Activated naive CD8-positive, alpha-beta T cell treated with anti-CD3 and anti-CD28 coated beads, Interleukin-2, amount 10 ng/mL, durations not matched to agents 7 days and 5 days (primary cell): ENCODE results near the gene SDR42E1. TPM values are rescaled to one million over a fixed set of nuclear protein-coding genes. Genes with fewer than 3 reads are reported as not detected.
"Not testable (repeated sequence)": the region's sequence is repeated elsewhere in the genome, so short reads cannot be mapped to it uniquely, and the experiment has no call there.

Experiments
- ATAC-seq: fragments of 150-1000 bp; cut with Tn5 transposase; one replicate; pipeline ENCODE4 v1.10.0; 2021; ENCODE audit warnings: low read depth, moderate library complexity
- POLR2A ChIA-PET: fragments of 350-600 bp; sonication (Branson Sonifier 250); formaldehyde crosslinking; loops from one replicate; lab custom pipeline; 2021; ENCODE audit warnings: antibody characterized with exemption; lab: Charles Lee
- DNase-seq: peaks from one replicate; pipeline ENCODE4 v3.0.0; 2021
- H3K27ac Mint-ChIP-seq: one replicate; pipeline ENCODE4 v1.8.0; 2022; ENCODE audit warnings: mild to moderate bottlenecking, mixed read lengths
- H3K27me3 Mint-ChIP-seq: one replicate; pipeline ENCODE4 v1.8.0; 2022; ENCODE audit warnings: mild to moderate bottlenecking, moderate library complexity, mixed read lengths
- H3K36me3 Mint-ChIP-seq: one replicate; pipeline ENCODE4 v1.8.0; 2021; ENCODE audit warnings: mild to moderate bottlenecking, mixed read lengths
- H3K4me1 Mint-ChIP-seq: one replicate; pipeline ENCODE4 v1.8.0; 2021; ENCODE audit warnings: mixed read lengths
- H3K4me3 Mint-ChIP-seq: one replicate; pipeline ENCODE4 v1.8.0; 2022; ENCODE audit warnings: mild to moderate bottlenecking, moderate library complexity, mixed read lengths
- H3K9me3 Mint-ChIP-seq: one replicate; pipeline ENCODE4 v1.8.0; 2021; ENCODE audit warnings: mixed read lengths
- total RNA-seq, 2 experiments: library from RNA; stranded (reverse); gene quantifications; one replicate each; pipeline ENCODE4 v1.2.3, GENCODE V29; 2021

The SDR42E1 gene
- total RNA-seq, 2 experiments from 2014 or later: 12.5 to 13.9 TPM

DNA sequence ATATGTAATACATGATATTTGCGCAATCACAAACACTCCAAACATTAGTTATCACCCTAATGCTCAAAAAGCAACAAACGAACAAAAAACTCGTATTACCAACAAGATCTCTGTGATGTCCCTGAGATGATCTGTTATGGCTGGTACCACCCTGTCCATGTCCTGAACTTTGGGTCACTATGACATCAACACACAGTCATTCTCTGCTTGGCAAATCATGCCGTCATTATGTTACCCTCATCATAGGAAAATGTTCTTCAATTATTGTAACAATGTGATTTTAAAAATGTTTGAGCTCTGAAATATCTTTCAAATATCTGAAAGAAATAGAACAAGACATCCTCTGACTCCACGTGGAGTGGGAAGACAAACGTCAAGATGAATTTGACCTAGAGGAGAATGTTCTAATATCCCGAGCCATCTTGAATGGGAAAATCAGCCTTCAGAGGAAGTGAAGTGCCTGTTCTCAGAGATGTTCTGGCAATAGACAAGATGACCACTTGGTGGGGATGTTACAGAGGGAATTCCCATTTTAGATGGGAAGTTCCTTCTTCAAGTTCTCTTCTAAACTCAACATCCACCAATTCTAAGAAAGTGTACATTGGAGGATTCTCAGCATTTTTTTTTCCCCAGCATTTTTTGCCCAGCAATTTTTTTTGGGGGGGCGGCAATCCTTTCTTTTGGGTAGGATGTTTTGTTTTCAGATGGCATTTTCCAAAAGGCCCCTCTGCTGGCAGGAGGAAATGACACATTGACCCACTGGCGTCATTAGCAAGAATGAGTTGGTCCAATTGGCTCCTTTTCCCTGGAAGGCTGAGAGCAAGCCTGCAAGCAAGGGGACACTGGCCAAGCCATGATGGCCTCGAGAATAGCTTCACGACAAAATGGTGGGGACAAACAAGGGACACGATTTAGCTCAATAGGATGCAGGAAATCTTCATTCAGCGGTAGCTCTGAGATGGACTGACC, 20.1 kb upstream of the SDR42E1 start:
- no peaks in the 10 kb centered on the region for H3K36me3 Mint-ChIP-seq
- peaks cover 6% of the 10 kb centered on the region for H3K27me3 Mint-ChIP-seq
- no peak overlapping the region for H3K4me3 Mint-ChIP-seq
- no peak for ATAC-seq
- H3K27ac Mint-ChIP-seq: no peak overlapping the region
- DNase-seq: no peak
- H3K9me3 Mint-ChIP-seq: no peaks in the 10 kb centered on the region
- POLR2A ChIA-PET: no interaction called here
- H3K4me1 Mint-ChIP-seq: no peaks in the 10 kb centered on the region

DNA sequence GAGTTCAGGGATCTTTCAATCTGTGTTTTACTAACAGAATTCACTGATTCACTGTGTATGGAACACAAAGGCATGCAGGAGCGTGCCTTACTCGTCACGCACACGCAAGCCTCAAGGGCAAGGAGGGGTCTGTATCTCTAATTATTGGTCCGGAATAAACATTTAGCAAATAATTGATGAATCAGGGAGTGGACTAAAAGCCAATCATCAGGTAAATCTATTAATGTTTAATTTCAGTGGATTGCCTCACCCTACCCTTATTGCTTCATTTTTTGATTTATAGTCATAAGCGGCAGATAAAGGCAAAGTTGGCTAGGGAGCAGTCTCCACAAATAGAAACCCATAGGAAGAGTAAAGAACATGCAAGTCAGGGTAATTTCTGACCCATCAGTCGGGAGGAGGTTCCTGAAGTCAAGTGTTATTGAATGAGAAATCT, 16.4 kb upstream of the SDR42E1 start:
- H3K9me3 Mint-ChIP-seq: no peaks in the 10 kb centered on the region
- no peak overlapping the region for H3K27ac Mint-ChIP-seq
- H3K36me3 Mint-ChIP-seq: no peaks in the 10 kb centered on the region
- DNase-seq: no peak
- no peak overlapping the region for H3K4me3 Mint-ChIP-seq
- POLR2A ChIA-PET: no interaction called here
- H3K4me1 Mint-ChIP-seq: no peaks in the 10 kb centered on the region
- peaks cover 9% of the 10 kb centered on the region for H3K27me3 Mint-ChIP-seq
- no peak for ATAC-seq

DNA sequence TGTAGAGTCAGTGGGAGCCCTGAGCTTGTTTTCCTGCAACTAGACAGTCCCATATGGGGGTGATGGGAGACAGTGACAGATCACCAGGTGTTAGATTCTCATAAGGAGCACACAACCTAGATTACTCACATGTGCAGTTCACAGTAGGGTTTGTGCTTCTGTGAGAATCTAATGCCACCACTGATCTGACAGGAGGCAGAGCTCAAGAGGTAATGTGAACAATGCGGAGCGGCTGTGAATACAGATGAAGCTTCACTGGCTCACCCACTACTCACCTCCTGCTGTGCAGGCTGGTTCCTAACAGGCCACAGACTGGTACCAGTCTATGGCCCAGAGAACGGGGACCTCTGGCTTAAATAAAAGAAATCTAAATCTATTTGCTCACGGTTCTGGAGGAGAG, 13.6 kb upstream of the SDR42E1 start:
- no peaks in the 10 kb centered on the region for H3K36me3 Mint-ChIP-seq
- H3K4me1 Mint-ChIP-seq: no peaks in the 10 kb centered on the region
- no peaks in the 10 kb centered on the region for H3K9me3 Mint-ChIP-seq
- DNase-seq: no peak
- H3K27ac Mint-ChIP-seq: no peak overlapping the region
- POLR2A ChIA-PET: no interaction called here
- no peak for ATAC-seq
- peaks cover 6% of the 10 kb centered on the region for H3K27me3 Mint-ChIP-seq
- H3K4me3 Mint-ChIP-seq: no peak overlapping the region

DNA sequence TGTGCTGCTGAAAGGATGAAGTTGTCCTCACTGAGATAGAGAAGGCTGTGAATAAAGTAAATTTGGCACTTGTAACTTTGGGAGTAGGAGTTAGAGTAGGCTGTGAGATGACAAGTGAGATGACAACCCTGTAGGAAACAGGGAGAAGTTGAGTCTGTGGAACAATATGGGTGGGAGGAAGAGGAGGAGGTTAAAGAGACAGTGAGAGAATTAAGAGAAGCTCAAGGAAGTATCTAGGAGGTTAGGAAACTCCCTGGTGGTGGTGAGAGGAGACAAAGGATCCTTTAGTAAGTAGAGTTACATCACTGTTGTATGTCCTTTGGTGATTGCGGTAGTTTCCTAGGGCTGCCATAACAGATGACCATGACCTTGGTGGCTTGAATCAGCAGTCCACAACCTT, 13.0 kb upstream of the SDR42E1 start:
- no peak for DNase-seq
- Mint-ChIP-seq H3K27me3 (peaks cover 6% of the 10 kb centered on the region), H3K4me1 (no peaks in the 10 kb centered on the region), H3K36me3 (no peaks in the 10 kb centered on the region), H3K27ac (no peak overlapping the region), H3K9me3 (no peaks in the 10 kb centered on the region), H3K4me3 (no peak overlapping the region)
- ATAC-seq: no peak
- POLR2A ChIA-PET: no interaction called here

DNA sequence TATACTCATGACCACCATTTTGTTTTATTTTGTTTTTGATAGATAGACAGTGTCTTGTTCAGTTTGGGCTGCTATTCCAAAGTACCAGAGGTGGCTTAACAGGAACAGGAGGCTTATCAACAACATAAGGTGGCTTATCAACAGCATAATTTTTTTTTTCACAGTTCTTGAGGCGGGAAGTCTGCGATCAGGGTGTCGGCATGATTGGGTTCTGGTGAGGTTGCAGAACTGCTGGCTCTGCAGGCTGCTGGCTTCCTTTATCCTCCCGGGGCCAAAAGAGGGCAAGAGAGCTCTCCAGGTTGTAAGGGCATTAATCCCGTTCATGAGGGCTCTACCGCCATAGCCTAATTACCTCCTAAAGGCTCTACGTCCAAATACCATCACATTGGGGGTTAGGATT, 11.9 kb upstream of the SDR42E1 start:
- no peak overlapping the region for H3K27ac Mint-ChIP-seq
- ATAC-seq (no peak), DNase-seq (no peak)
- H3K27me3 Mint-ChIP-seq: peaks cover 10% of the 10 kb centered on the region
- no peaks in the 10 kb centered on the region for H3K4me1 Mint-ChIP-seq
- POLR2A ChIA-PET: no interaction called here
- H3K9me3 Mint-ChIP-seq: no peaks in the 10 kb centered on the region
- no peaks in the 10 kb centered on the region for H3K36me3 Mint-ChIP-seq
- no peak overlapping the region for H3K4me3 Mint-ChIP-seq

DNA sequence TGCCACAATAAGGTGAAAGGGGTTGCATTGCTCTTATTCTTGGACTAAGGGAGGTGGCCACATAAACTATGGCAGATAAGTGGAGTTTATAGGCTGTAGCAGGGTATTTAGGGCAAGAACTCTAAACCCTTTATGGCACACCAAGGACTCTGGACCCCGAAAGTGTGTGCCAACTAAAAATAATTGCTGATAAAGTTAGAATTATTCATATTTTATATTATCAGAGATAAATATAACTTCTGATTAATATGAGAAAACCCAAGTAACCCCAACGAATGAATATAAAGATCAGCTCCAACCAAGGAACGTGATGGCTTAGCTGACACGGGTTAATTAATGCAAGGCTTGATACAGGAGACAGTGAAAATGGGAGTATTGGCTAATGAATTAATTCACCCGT, 8.8 kb upstream of the SDR42E1 start:
- DNase-seq (no peak), ATAC-seq (no peak)
- H3K4me1 Mint-ChIP-seq: no peaks in the 10 kb centered on the region
- POLR2A ChIA-PET: no interaction called here
- H3K27ac Mint-ChIP-seq: no peak overlapping the region
- peaks cover 15% of the 10 kb centered on the region for H3K27me3 Mint-ChIP-seq
- H3K36me3 Mint-ChIP-seq: no peaks in the 10 kb centered on the region
- H3K4me3 Mint-ChIP-seq: no peak overlapping the region
- peaks cover 2% of the 10 kb centered on the region for H3K9me3 Mint-ChIP-seq

DNA sequence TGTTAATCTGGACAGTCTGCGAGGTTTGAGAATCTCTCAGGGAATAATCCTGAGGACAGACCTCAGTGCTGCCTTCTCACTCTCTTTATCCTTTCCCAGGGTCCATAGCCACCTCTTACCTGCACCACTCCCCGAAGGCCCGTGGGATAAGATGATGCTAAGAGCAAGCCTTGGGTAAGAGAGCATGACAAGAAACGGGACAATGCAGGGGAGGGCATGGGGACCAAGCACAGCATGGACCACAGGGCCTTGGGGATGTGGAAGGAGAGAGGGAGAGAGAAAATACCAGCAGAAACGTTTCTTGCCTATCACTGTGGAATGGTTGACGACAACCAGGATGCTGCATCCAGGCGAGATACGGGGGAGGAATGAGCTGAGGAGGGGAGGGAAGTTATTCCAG, 8.3 kb upstream of the SDR42E1 start:
- no peak for DNase-seq

DNA sequence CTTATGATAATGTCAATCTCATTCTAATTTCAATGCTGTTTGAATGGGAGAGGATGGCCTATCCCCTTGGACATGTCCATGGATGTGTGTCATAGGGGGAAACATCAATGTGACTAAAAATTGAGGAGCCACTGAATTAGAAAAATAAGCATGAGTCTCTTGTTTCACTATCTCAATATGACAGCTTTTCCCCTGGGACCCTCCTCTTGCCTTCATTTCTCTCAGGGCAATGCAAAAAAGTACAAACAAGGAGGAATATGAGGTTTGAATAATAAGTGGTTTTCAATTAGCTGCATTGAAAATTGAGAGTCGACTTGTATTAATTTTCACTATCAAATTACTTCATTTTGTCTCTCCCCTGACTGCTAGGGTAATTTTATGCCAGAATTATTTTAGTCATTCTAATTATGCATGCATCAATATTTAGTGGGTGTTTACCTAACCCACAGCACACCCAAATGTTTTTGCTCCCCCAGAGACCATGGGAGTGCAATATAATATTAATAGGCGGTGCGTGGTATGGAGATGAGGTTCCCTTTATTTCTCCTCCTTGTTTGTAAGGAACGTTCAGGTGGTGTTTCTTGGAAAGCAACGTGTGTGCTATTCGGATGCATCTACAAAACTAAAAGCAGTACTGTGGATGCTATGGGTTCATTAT, 6.8 kb upstream of the SDR42E1 start:
- Mint-ChIP-seq H3K27me3 (peaks cover 11% of the 10 kb centered on the region), H3K27ac (no peak overlapping the region), H3K9me3 (peaks cover 5% of the 10 kb centered on the region), H3K4me1 (peaks cover under 1% of the 10 kb centered on the region), H3K4me3 (no peak overlapping the region), H3K36me3 (no peaks in the 10 kb centered on the region)
- DNase-seq (no peak), ATAC-seq (no peak)
- POLR2A ChIA-PET: no interaction called here

More for the DNA sequence above, 8.3 kb upstream of the SDR42E1 start:
- peaks cover 16% of the 10 kb centered on the region for H3K27me3 Mint-ChIP-seq
- H3K9me3 Mint-ChIP-seq: peaks cover 5% of the 10 kb centered on the region
- no peak overlapping the region for H3K27ac Mint-ChIP-seq
- POLR2A ChIA-PET: no interaction called here
- no peaks in the 10 kb centered on the region for H3K4me1 Mint-ChIP-seq
- no peak for ATAC-seq
- no peaks in the 10 kb centered on the region for H3K36me3 Mint-ChIP-seq
- H3K4me3 Mint-ChIP-seq: no peak overlapping the region

DNA sequence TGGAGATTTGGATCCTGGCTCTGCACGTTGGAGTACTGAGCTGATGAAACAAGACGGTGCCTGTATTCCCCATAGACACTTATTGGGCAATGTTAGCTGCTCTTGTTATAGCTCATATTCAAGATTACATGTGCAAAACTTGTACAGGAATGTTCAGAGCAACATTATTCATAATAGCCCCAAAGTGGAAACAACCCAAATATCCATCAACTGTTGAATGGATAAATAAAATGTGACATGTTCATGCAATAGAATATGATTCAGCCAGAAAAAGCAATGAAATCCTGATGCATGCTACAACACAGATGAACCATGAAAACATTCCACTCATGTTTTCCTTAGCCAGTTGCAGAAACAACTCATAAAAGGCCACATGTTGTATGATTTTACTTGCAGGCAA, 5.7 kb upstream of the SDR42E1 start:
- Mint-ChIP-seq H3K4me3 (no peak overlapping the region), H3K4me1 (peaks cover 3% of the 10 kb centered on the region), H3K9me3 (peaks cover 12% of the 10 kb centered on the region), H3K27me3 (peaks cover 17% of the 10 kb centered on the region), H3K27ac (no peak overlapping the region), H3K36me3 (no peaks in the 10 kb centered on the region)
- ATAC-seq: no peak
- no peak for DNase-seq
- POLR2A ChIA-PET: no interaction called here

DNA sequence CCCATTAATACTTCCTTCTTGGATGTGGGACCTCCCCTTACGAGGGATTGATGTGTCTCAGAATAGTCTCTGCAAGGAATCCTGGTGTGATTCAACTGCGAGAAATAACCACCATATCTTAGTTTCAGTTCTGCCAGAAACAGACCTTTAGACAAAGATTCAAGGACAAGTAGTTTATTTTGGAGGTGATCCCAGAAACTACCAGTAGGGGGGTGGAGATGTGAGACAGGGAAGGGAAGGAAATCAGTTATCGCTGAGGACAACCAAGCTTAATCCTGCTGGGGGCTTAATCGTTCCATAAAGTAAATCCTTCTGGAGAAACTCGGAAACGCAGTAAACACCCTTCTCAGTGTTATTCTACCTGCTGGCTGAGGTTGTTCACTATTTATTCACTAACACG, 5.0 kb upstream of the SDR42E1 start:
- Mint-ChIP-seq H3K9me3 (peaks cover 13% of the 10 kb centered on the region), H3K4me1 (peaks cover 8% of the 10 kb centered on the region), H3K36me3 (peaks cover 1% of the 10 kb centered on the region), H3K27me3 (peaks cover 17% of the 10 kb centered on the region), H3K27ac (no peak overlapping the region), H3K4me3 (no peak overlapping the region)
- POLR2A ChIA-PET: no interaction called here
- no peak for ATAC-seq
- DNase-seq: no peak

DNA sequence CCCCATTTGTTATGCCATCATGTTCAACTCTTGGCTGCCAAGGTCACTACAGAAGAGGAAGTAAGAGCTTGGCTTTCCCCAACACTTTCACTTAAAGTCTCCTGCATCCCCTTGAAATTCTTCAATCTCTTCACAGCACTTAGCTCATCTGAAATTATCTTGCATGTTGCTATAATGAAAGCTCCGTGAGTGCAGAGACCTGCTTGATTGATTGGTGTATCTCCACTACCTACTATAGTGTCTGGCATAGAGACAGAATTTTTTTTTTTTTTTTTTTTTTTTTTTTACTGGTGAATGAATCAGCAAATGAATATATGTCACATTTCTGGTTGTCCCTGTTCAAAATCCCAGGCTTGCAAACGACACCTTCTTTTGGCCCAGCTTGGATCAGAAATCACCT, 1.9 kb upstream of the SDR42E1 start:
- H3K4me3 Mint-ChIP-seq: no peak overlapping the region
- ATAC-seq: no peak
- peaks cover 15% of the 10 kb centered on the region for H3K4me1 Mint-ChIP-seq
- no peak for DNase-seq
- no peak overlapping the region for H3K27ac Mint-ChIP-seq
- peaks cover 24% of the 10 kb centered on the region for H3K9me3 Mint-ChIP-seq
- H3K36me3 Mint-ChIP-seq: peaks cover 20% of the 10 kb centered on the region
- POLR2A ChIA-PET: no interaction called here
- peaks cover 12% of the 10 kb centered on the region for H3K27me3 Mint-ChIP-seq

DNA sequence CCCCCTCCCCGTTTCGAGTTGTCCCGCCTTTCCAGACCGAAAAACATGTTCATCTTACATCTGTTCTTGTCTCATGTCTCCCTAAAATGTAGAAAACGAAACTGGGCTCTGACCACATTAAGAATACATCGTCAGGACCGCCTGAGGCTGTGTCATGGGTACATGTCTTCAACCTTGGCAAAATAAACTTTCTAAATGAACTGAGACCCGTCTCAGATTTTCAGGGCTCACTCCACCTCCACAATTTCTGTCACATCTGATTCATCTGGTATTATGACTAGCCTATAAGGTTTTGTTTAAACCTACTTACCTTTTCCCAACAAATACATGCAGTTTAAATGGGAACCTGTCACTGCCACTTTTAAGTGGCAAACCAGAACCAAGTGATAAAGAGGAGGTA, 621 bp downstream of the SDR42E1 start:
- ATAC-seq (no peak), DNase-seq (no peak)
- H3K9me3 Mint-ChIP-seq: peaks cover 26% of the 10 kb centered on the region
- POLR2A ChIA-PET: interaction anchor here (1.0 kb wide), 1 partner anchor 13 kb away, joined by 3 read pairs; no protein-coding TSS in a partner anchor
- H3K4me1 Mint-ChIP-seq: peaks cover 17% of the 10 kb centered on the region
- peaks cover 9% of the 10 kb centered on the region for H3K27me3 Mint-ChIP-seq
- H3K36me3 Mint-ChIP-seq: peaks cover 36% of the 10 kb centered on the region
- H3K27ac Mint-ChIP-seq: peak overlapping the region; percentile 83
- H3K4me3 Mint-ChIP-seq: peak overlapping the region; percentile 91

DNA sequence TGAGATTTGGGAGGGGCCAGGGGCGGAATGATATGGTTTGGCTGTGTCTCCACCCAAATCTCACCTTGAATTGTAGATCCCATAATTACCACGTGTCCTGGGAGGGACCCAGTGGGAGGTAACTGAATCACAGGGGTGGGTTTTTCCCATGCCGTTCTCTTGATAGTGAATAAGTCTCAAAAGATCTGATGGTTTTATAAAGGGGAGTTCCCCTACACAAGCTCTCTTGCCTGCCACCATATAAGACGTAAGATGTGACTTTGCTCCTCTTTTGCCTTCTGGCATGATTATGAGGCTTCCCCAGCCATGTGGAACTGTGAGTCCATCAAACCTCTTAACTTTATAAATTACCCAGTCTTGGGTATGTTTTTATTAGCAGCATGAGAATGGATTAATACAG, 1.5 kb downstream of the SDR42E1 start:
- Mint-ChIP-seq H3K4me3 (peak overlapping the region; percentile 10), H3K36me3 (peaks cover 38% of the 10 kb centered on the region), H3K4me1 (peaks cover 17% of the 10 kb centered on the region), H3K9me3 (peaks cover 21% of the 10 kb centered on the region)
- POLR2A ChIA-PET, DNase-seq, H3K27ac Mint-ChIP-seq, H3K27me3 Mint-ChIP-seq, ATAC-seq: not testable (repeated sequence)
